HG03439 (cell line): ENCODE data around the gene ARMC5.
"Not testable (repeated sequence)": the region's sequence is repeated elsewhere in the genome, so short reads cannot be mapped to it uniquely, and the experiment has no call there.

Experiments
- ATAC-seq: cut with Tn5 transposase; IDR thresholded peaks from one replicate; pipeline ENCODE4 v1.9.1; 2021; ENCODE audit warnings: mild to moderate bottlenecking, moderate library complexity; ENCODE audit not compliant: unreplicated experiment

Gene ARMC5

GRCh38 chr16:31458844-31459686 is at the start of gene ARMC5:
TSS of gene ARMC5 (plus strand) at chr16:31459501. CDS start at chr16:31459525, 24 bp downstream.
- peak; percentile 75 for ATAC-seq

GRCh38 chr16:31410082-31410481 is 49.2 kb upstream of the ARMC5 start:
- ATAC-seq, result no peak

- no peak for ATAC-seq
These were observed 48.1 kb upstream of the ARMC5 start for GRCh38 chr16:31411024-31411844.

GRCh38 chr16:31412750-31413149 is 46.6 kb upstream of the ARMC5 start:
- no peak for ATAC-seq

DNA sequence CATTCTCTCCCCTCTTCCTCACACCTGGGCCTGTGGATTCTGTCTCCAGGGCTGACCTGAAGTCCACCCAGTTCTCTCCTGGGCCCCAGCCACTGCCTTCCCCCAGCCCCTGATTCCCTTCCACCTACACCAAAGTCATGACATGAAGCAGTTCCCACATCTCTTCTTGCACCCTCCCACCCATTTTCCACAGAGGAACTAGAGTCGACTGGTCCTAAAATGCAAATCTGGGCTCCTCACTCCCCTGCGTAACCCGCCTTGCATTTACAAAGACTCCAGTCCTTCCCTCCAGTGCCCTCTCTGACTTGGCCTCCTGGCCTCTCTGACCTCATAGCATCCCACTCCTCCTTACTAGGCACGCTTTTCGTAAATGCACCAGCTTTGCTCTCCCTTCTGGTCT is 45.9 kb upstream of the ARMC5 start:
- ATAC-seq, result no peak

- ATAC-seq, result no peak
These were observed 45.4 kb upstream of the ARMC5 start for GRCh38 chr16:31413943-31414342.

- ATAC-seq, result no peak
These were observed 44.6 kb upstream of the ARMC5 start for GRCh38 chr16:31414706-31415105.

DNA sequence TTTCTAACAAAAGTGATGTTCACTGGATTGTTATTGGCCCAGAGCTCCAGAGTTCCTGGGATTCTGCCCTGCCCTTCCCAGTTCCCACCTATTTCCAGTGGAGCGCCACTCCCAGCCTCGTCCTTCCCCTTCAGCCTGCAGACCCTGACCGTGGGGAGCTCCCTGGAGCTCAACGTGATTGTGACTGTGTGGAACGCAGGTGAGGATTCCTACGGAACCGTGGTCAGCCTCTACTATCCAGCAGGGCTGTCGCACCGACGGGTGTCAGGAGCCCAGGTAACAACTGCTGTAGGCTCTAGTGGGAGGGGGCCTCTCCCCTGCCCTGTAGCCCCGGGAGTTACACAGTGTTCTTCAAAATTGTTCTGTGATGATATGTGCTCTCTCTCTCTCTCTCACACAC is 42.9 kb upstream of the ARMC5 start:
- ATAC-seq, result no peak

DNA sequence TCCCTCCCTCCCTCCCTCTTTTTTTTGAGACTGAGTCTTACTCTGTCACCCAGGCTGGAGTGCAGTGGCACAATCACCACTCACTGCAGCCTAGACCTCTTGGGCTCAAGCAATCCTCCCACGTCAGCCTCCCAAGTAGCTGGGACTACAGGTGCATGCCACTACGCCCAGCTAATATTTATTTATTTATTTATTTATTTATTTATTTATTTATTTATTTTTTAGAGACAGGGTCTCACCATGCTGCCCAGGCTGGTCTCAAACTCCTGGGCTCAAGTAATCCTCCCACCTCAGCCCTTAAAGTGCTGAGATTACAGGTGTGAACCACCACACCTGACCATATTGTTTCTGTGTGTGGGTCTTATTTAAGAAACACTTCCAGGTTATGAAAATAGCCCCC is 42.3 kb upstream of the ARMC5 start:
- ATAC-seq, result not testable (repeated sequence)

DNA sequence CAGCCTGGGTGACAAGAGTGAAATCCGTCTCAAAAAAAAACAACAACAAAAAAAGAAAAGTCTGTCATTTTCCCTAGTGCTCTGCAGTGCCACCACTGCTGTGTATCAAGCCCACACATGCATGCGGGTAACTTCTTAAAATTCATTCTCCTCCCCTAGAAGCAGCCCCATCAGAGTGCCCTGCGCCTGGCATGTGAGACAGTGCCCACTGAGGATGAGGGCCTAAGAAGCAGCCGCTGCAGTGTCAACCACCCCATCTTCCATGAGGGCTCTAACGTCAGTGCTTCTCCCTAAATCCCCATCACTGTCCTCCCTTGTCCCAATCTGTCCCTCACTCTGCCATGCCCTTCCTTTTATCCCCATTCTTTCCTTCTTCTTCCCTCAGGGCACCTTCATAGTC is 41.4 kb upstream of the ARMC5 start:
- ATAC-seq, result no peak

GRCh38 chr16:31420037-31420436 is 39.3 kb upstream of the ARMC5 start:
- no peak for ATAC-seq

DNA sequence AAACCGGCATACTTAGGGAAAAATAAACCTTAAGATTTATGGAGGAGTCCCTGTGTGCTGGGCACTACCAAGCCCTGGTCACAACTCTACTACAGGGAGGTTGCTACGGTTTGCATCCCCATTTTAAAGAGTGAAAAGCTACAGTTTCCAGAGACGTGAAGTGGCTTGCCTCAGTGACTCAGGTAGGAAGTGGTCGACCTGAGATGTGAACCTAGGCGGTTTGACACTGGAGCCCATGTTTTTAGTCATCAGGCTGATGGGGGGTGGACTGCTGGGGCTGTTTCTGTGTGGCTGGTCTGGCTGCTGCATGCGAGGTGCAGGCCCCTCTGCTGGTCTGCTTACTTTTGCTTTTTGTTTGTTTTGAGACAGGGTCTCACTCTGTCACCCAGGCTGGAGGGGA is 37.7 kb upstream of the ARMC5 start:
- ATAC-seq, result no peak

GRCh38 chr16:31423241-31423640 is 36.1 kb upstream of the ARMC5 start:
- no peak for ATAC-seq

GRCh38 chr16:31423801-31424200 is 35.5 kb upstream of the ARMC5 start:
- ATAC-seq, result no peak

DNA sequence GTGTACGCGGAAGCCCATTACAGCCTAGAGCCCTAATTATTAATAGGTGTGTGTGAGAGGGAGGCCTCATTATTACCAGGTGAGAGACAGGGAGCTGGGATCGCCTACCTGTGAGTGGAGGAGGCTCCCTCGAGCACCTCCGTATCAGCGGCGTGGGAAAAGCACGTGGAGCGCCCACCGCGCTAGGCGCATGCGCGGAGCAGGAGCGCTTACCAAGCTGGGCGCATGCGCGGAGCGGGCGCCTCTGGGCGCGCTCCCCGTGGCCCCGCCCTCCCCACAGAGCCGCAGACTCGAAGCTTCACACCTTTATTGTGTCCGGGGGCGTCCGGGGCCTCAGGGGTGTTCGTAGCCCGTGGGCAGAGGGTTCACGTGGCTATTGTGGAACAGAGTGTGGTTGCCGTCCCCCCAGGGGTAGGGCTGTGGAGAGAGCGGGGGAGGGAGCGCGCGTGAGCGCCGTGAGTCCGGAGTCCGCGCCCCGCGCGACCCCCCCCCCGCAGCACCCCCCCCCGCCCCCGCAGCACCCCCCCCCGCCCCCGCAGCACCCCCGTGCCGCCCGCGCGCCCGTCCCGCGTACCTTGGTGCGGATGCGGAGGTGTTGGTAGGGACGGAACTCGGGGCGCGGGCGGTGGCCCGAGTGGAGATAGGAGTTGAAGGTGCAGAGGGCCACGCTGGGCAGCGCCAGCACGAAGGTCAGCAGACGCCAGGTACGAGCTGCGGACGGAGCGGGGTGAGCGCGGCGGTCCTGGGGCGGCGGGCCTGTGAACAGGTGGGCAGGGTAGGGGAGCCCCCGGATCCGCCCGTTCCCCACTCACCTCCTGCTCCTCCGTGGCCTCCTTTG is 31.6 kb upstream of the ARMC5 start:
- no peak for ATAC-seq

DNA sequence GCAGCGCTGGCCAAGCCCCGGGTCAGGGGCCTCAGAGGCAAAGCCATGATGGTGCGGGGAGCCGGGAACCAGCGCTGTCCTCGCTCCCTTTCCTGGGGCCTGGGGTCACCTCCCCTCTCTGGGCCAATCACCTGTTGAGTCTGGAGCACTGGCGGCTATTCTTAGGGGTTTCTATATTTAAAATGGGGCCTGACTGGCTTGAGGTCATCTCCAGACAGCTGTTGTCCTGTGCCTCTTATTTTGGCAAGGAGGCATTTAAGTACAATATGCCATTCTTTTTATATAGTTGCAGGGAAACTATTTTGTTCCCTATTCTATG is 31.1 kb upstream of the ARMC5 start, which contains the start of gene COX6A2:
TSS of gene COX6A2 (minus strand) at position 82 of the 319 bp plus-strand sequence. CDS start at position 47, 35 bp downstream.
- ATAC-seq, result no peak

DNA sequence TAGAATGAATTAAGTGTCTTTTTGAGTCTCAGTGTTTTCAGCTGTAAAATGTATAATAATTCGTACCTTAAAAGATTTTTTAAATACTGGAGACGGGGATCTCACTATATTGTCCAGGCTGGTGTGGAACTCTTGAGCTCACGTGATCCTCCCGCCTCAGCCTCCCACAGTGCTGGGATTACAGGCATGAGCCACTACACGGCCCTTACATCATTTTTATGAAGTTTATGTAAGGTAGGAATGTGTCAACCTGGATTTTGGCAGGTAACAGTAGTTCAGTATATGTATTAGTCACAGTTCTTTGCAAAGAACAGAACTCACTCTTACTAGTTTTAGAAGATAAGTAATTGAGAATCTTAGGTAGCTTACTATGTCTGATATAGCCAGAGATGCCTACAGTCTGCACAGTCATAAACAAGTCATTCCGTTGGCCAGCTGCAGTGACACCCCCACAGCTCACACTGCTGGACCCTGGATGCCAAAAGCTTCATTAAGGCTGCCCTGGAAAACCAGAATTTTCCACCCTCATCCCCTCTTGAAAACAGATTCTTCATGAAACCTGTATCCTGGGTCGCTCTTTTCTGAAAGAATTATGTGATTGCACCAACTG is 30.6 kb upstream of the ARMC5 start:
- ATAC-seq, result no peak

- no peak for ATAC-seq
These were observed 30.0 kb upstream of the ARMC5 start for GRCh38 chr16:31429314-31429713.

- no peak for ATAC-seq
These were observed 29.5 kb upstream of the ARMC5 start for GRCh38 chr16:31429796-31430195.

GRCh38 chr16:31430380-31431052 is 28.8 kb upstream of the ARMC5 start:
- no peak for ATAC-seq
